A549 (cell line): Measurements from ENCODE around the gene HSPA2. TPM values are rescaled to one million over a fixed set of nuclear protein-coding genes. Genes with fewer than 3 reads are reported as not detected.

ENCODE experiments used
- ATAC-seq, 2 experiments: fragments of 200-7000 bp in 1 of 2; fragments of >200 bp in 1 of 2; cut with Nextera tagmentation in 1 of 2; cut with Tn5 transposase in 1 of 2; 3 replicates each; pipeline versions ENCODE4 v1.8.0 to v1.9.1; 2018 to 2020; ENCODE audit warnings: mild to moderate bottlenecking in 1 of 2, moderate library complexity in 1 of 2
- CTCF ChIA-PET: fragments of 300-600 bp; sonication (Branson Sonifier 250); formaldehyde crosslinking; extraction: SDS; loops from one replicate; lab custom pipeline; 2021; ENCODE audit warnings: antibody characterized with exemption, inconsistent platforms; lab: Yijun Ruan, JAX
- POLR2A ChIA-PET: fragments of 350-600 bp; formaldehyde crosslinking; extraction: SDS; loops from one replicate; lab custom pipeline; 2021; ENCODE audit warnings: antibody characterized with exemption, inconsistent platforms; lab: Yijun Ruan, JAX
- DNase-seq, 2 experiments: peaks; one replicate each; pipeline versions ENCODE4 v3.0.0 to v3.0.0-alpha.2; 2011 to 2016; ENCODE audit warnings: low read depth in 1 of 2, low spot score in 1 of 2
- FAIRE-seq: peaks from 2 replicates; lab custom pipeline; 2011; peaks lifted over from hg19 to GRCh38; lab: Jason Lieb, UNC
- H3K27ac ChIP-seq, 2 experiments: fragments of >200 bp; sonication (Bioruptor Twin); formaldehyde crosslinking; 3 replicates each; pipeline ENCODE4 v1.5.1; 2016 to 2017
- H3K4me1 ChIP-seq: fragments of >200 bp; sonication (Bioruptor Twin); formaldehyde crosslinking; 3 replicates; pipeline ENCODE4 v1.6.1; 2016
- H3K4me2 ChIP-seq: fragments of >200 bp; sonication (Bioruptor Twin); formaldehyde crosslinking; 3 replicates; pipeline ENCODE4 v1.6.1; 2016
- H3K4me3 ChIP-seq: fragments of >200 bp; sonication (Bioruptor Twin); formaldehyde crosslinking; 3 replicates; pipeline ENCODE4 v1.5.1; 2016
- H3K9me3 ChIP-seq: fragments of >200 bp; sonication (Bioruptor Twin); formaldehyde crosslinking; 3 replicates; pipeline ENCODE4 v1.6.1; 2016
- BHLHE40 ChIP-seq: IDR thresholded peaks from 2 replicates; pipeline ENCODE4 v1.6.1; 2012; ENCODE audit warnings: low read depth, low read length, inconsistent platforms
- CBX2 ChIP-seq: fragments of 200-600 bp; sonication (generic); IDR thresholded peaks from 2 replicates; pipeline ENCODE4 v1.6.1; 2016; ENCODE audit warnings: low read depth, mild to moderate bottlenecking, borderline replicate concordance
- CBX8 ChIP-seq: fragments of 200-600 bp; sonication (generic); IDR thresholded peaks from 2 replicates; pipeline ENCODE4 v1.6.1; 2016
- CEBPB ChIP-seq, 2 experiments: fragments of >200 bp in 1 of 2; sonication (Bioruptor Twin) in 1 of 2; formaldehyde crosslinking in 1 of 2; IDR thresholded peaks; 2 replicates each; pipeline ENCODE4 v1.6.1; 2012 to 2016
- CHD2 ChIP-seq: fragments of 150-350 bp; IDR thresholded peaks from 2 replicates; pipeline ENCODE4 v1.6.1; 2014; ENCODE audit warnings: low read length; ENCODE audit not compliant: partially characterized antibody
- CHD4 ChIP-seq: fragments of 200-600 bp; sonication (generic); IDR thresholded peaks from 2 replicates; pipeline ENCODE4 v1.6.1; 2016; ENCODE audit warnings: antibody characterized with exemption, mild to moderate bottlenecking, borderline replicate concordance
- EHF ChIP-seq: fragments of 250-450 bp; sonication (Bioruptor Pico); IDR thresholded peaks from 2 replicates; pipeline ENCODE4 v1.5.0; 2020; ENCODE audit warnings: mild to moderate bottlenecking
- EP300 ChIP-seq, 2 experiments: fragments of >200 bp; sonication (Bioruptor Twin); formaldehyde crosslinking; IDR thresholded peaks; 2 replicates in 1 of 2; 3 replicates in 1 of 2; pipeline ENCODE4 v1.6.1; 2016 to 2017
- FOSB ChIP-seq: fragments of 250-450 bp; sonication (Bioruptor Pico); IDR thresholded peaks from 2 replicates; pipeline ENCODE4 v1.5.0; 2020; ENCODE audit warnings: mild to moderate bottlenecking, moderate library complexity
- FOSL2 ChIP-seq, 2 experiments: fragments of 450-650 bp in 1 of 2; fragments of >200 bp in 1 of 2; sonication (Bioruptor Twin) in 1 of 2; formaldehyde crosslinking; IDR thresholded peaks; 2 replicates each; pipeline versions ENCODE4 v1.5.0 to v1.6.1; 2016 to 2020; ENCODE audit warnings: mild to moderate bottlenecking in 1 of 2, moderate library complexity in 1 of 2
- FOXS1 ChIP-seq: fragments of 250-450 bp; sonication (Bioruptor Pico); IDR thresholded peaks from 2 replicates; pipeline ENCODE4 v1.5.0; 2020; ENCODE audit warnings: mild to moderate bottlenecking, moderate library complexity
- GATA3 ChIP-seq: IDR thresholded peaks from 2 replicates; pipeline ENCODE4 v1.6.1; 2012; ENCODE audit warnings: borderline replicate concordance
- HMGXB4 ChIP-seq: fragments of 250-450 bp; sonication (Bioruptor Pico); IDR thresholded peaks from 2 replicates; pipeline ENCODE4 v1.5.0; 2021; ENCODE audit warnings: mild to moderate bottlenecking, moderate library complexity, borderline replicate concordance
- HOXA7 ChIP-seq: fragments of 250-450 bp; sonication (Bioruptor Pico); IDR thresholded peaks from 2 replicates; pipeline ENCODE4 v1.5.0; 2020; ENCODE audit warnings: mild to moderate bottlenecking, moderate library complexity
- HOXB13 ChIP-seq: fragments of 250-450 bp; sonication (Bioruptor Pico); IDR thresholded peaks from 2 replicates; pipeline ENCODE4 v1.5.0; 2020; ENCODE audit warnings: low read depth, mild to moderate bottlenecking, moderate library complexity
- HOXB5 ChIP-seq: fragments of 250-450 bp; sonication (Bioruptor Pico); IDR thresholded peaks from 2 replicates; pipeline ENCODE4 v1.5.0; 2020; ENCODE audit warnings: mild to moderate bottlenecking, moderate library complexity
- JUN ChIP-seq, 2 experiments: fragments of >200 bp; sonication (Bioruptor Twin); formaldehyde crosslinking; IDR thresholded peaks; 2 replicates in 1 of 2; 3 replicates in 1 of 2; pipeline ENCODE4 v1.6.1; 2016 to 2017
- KDM1A ChIP-seq: fragments of 200-600 bp; sonication (generic); IDR thresholded peaks from 2 replicates; pipeline ENCODE4 v1.6.1; 2016; ENCODE audit warnings: low read depth, mild to moderate bottlenecking
- KDM5A ChIP-seq: fragments of 200-600 bp; sonication (generic); IDR thresholded peaks from 2 replicates; pipeline ENCODE4 v1.6.1; 2016; ENCODE audit warnings: antibody characterized with exemption, mild to moderate bottlenecking
- MAFK ChIP-seq: fragments of 450-650 bp; IDR thresholded peaks from 2 replicates; pipeline ENCODE4 v1.6.1; 2014; ENCODE audit not compliant: partially characterized antibody
- MAZ ChIP-seq: fragments of 150-350 bp; IDR thresholded peaks from 2 replicates; pipeline ENCODE4 v1.6.1; 2014; ENCODE audit warnings: antibody characterized with exemption, low read depth, low read length, borderline replicate concordance
- NPAS2 ChIP-seq: fragments of 250-450 bp; sonication (Bioruptor Pico); IDR thresholded peaks from 2 replicates; pipeline ENCODE4 v1.8.0; 2022; ENCODE audit warnings: mild to moderate bottlenecking, moderate library complexity, borderline replicate concordance
- NR3C1 ChIP-seq: fragments of >200 bp; sonication (Bioruptor Twin); formaldehyde crosslinking; IDR thresholded peaks from 3 replicates; pipeline ENCODE4 v1.6.1; 2017
- POLR2A ChIP-seq: IDR thresholded peaks from 2 replicates; pipeline ENCODE4 v1.6.1; 2012; ENCODE audit warnings: mild to moderate bottlenecking, low read length
- POLR2AphosphoS2 ChIP-seq: conservative IDR thresholded peaks from 2 replicates; pipeline ENCODE4 v1.6.1; 2012; ENCODE audit warnings: low read length, improper control_type of control experiment, inconsistent platforms
- RAD21 ChIP-seq, 2 experiments: fragments of >200 bp in 1 of 2; sonication (Bioruptor Twin) in 1 of 2; formaldehyde crosslinking in 1 of 2; IDR thresholded peaks in 1 of 2; conservative IDR thresholded peaks in 1 of 2; 2 replicates in 1 of 2; 3 replicates in 1 of 2; pipeline ENCODE4 v1.6.1; 2012 to 2018; ENCODE audit warnings: inconsistent platforms in 1 of 2
- RARB ChIP-seq: fragments of 250-450 bp; sonication (Bioruptor Pico); IDR thresholded peaks from 2 replicates; pipeline ENCODE4 v1.8.0; 2021; ENCODE audit warnings: mild to moderate bottlenecking, moderate library complexity
- RCOR1 ChIP-seq: fragments of 150-350 bp; IDR thresholded peaks from 2 replicates; pipeline ENCODE4 v1.6.1; 2014; ENCODE audit warnings: antibody characterized with exemption, low read length, low read depth
- REST ChIP-seq: fragments of 200-600 bp; sonication (generic); IDR thresholded peaks from 2 replicates; pipeline ENCODE4 v1.6.1; 2016; ENCODE audit warnings: antibody characterized with exemption, mild to moderate bottlenecking, moderate library complexity
- RNF2 ChIP-seq: fragments of 200-600 bp; sonication (generic); IDR thresholded peaks from 2 replicates; pipeline ENCODE4 v1.6.1; 2016; ENCODE audit warnings: low read depth, mild to moderate bottlenecking, antibody characterized with exemption, moderate library complexity, borderline replicate concordance
- SMC3 ChIP-seq: fragments of >200 bp; sonication (Bioruptor Twin); formaldehyde crosslinking; IDR thresholded peaks from 3 replicates; pipeline ENCODE4 v1.6.1; 2018; ENCODE audit warnings: inconsistent platforms
- TFCP2L1 ChIP-seq: fragments of 250-450 bp; sonication (Bioruptor Pico); IDR thresholded peaks from 2 replicates; pipeline ENCODE4 v1.5.0; 2021; ENCODE audit warnings: mild to moderate bottlenecking
- TP53 ChIP-seq: fragments of 250-450 bp; sonication (Bioruptor Pico); IDR thresholded peaks from 2 replicates; pipeline ENCODE4 v1.5.0; 2021; ENCODE audit warnings: mild to moderate bottlenecking, moderate library complexity
- ZC3H11A ChIP-seq: fragments of 450-650 bp; IDR thresholded peaks from 2 replicates; pipeline ENCODE4 v1.6.1; 2014; ENCODE audit warnings: antibody characterized with exemption, mild to moderate bottlenecking
- ZFP36 ChIP-seq: fragments of 450-650 bp; IDR thresholded peaks from 2 replicates; pipeline ENCODE4 v1.6.1; 2014; ENCODE audit warnings: borderline replicate concordance; ENCODE audit not compliant: partially characterized antibody
- WGBS: methylation state at CpG from one replicate; pipeline ENCODE4 v1.1.6; 2017; ENCODE audit errors: missing lambda C conversion rate; 5-methylcytosine and 5-hydroxymethylcytosine counted together
- polyA plus RNA-seq, 4 experiments: library from polyadenylated mRNA; depleted of rRNA in 3 of 4; stranded (reverse); fragments of >200 nt; fragmentation: RNase III in 1 of 4; extraction: RNeasy Plus Mini Kit Qiagen cat#74134 plus additional on column Dnase treatment in 1 of 4; gene quantifications; 2 replicates in 3 of 4; 3 replicates in 1 of 4; pipeline ENCODE4 v1.2.3, GENCODE V29; 2011 to 2017

The HSPA2 gene
- polyA plus RNA-seq, 2 of the 4 experiments (the other 2 are of a cell fraction) = 59.9 to 156 TPM

- Histone ChIP-seq H3K4me2 (peak within 1 kb of the TSS; percentile 87), H3K4me3 (peak within 1 kb of the TSS; percentile 76), H3K4me1 (peaks cover 55% of the 10 kb centered on the region), H3K9me3 (no peaks in the 10 kb centered on the region), H3K27ac (peak within 1 kb of the TSS; percentile 96 to 97)
- peak; percentile 68 to 81 for ATAC-seq
- DNase-seq = peak; percentile 80 to 94
- ChIA-PET CTCF (interaction anchor here (0.8 to 2.4 kb wide), 6 partner anchors 25 to 162 kb away, joined by 3 to 10 read pairs (median 3); partner anchors contain the start of gene HSPA2), POLR2A (interaction anchor here (0.6 to 3.1 kb wide), 11 partner anchors 12 to 401 kb away, joined by 3 to 42 read pairs (median 4); partner anchors contain the start of genes HSPA2 and MTHFD1)
- WGBS = 2% methylated on average over 24 of the region's 87 CpGs
- FAIRE-seq = no peak
- TF ChIP-seq RNF2 = no peak
- no peak for TF ChIP-seq FOSL2 (IDR thresholded peaks at IDR 0.05)
- TF ChIP-seq FOSL2 (CRISPR knock-in tag; IDR thresholded peaks at IDR 0.05) = peak; percentile 65
- TF ChIP-seq SMC3 = 0 out of 3 replicates have a peak, but pooled peaks have one; percentile 3
- peak; percentile 52 for TF ChIP-seq POLR2A
- no peak for TF ChIP-seq KDM1A
- TF ChIP-seq JUN (IDR thresholded peaks at IDR 0.05) = peak; percentile 84 to 92
- TF ChIP-seq CHD4 = no peak
- peak; percentile 50; the same call in 1 of the 2 replicates for TF ChIP-seq BHLHE40
- TF ChIP-seq EHF (CRISPR knock-in tag) = no peak
- TF ChIP-seq NPAS2 = no peak
- TF ChIP-seq HOXB5 = no peak
- no peak for TF ChIP-seq RARB (CRISPR knock-in tag)
- no peak for TF ChIP-seq MAFK
- peak; percentile 13; the same call in 1 of the 2 replicates for TF ChIP-seq TP53
- TF ChIP-seq FOSB (CRISPR knock-in tag) = peak; percentile 93
- TF ChIP-seq KDM5A = no peak
- no peak for TF ChIP-seq HMGXB4
- no peak; the same call in 1 of the 2 replicates for TF ChIP-seq TFCP2L1 (CRISPR knock-in tag)
- 0 out of 2 replicates have a peak, but pooled peaks have one; percentile 16 for TF ChIP-seq MAZ
- TF ChIP-seq ZC3H11A = no peak
- no peak for TF ChIP-seq RCOR1
- no peak for TF ChIP-seq CEBPB (IDR thresholded peaks at IDR 0.05)
- peak in 1 of 2 experiments; percentile 43; a peak in 2 of 5 replicates for TF ChIP-seq EP300 (IDR thresholded peaks at IDR 0.05)
- TF ChIP-seq POLR2AphosphoS2 = no peak
- TF ChIP-seq NR3C1 = no peak
- TF ChIP-seq CHD2 = peak; percentile 89
- peak in 1 of 2 experiments; percentile 14; a peak in 1 of 5 replicates for TF ChIP-seq RAD21 (conservative IDR thresholded peaks at IDR 0.05 in 1 of 2, IDR thresholded peaks at IDR 0.05 in 1 of 2)
- no peak for TF ChIP-seq ZFP36
- no peak for TF ChIP-seq CBX8
- TF ChIP-seq HOXB13 (CRISPR knock-in tag) = no peak
- TF ChIP-seq CBX2 = no peak
- TF ChIP-seq FOXS1 = no peak
- TF ChIP-seq HOXA7 (CRISPR knock-in tag) = peak; percentile 77; the same call in 1 of the 2 replicates
- peak; percentile 86 for TF ChIP-seq REST
- peak; percentile 31; the same call in 1 of the 2 replicates for TF ChIP-seq GATA3
Observed at GRCh38 chr14:64503434-64504309, 36.9 kb upstream of the HSPA2 start, which contains the start of gene ZBTB25. ZBTB25 (minus strand) TSS chr14:64503838; CDS start chr14:64490533, 13,305 bp downstream.
